Fibroblast of mammary gland (primary cell): ENCODE data around the gene NFATC1.

ENCODE experiments used
- DNase-seq: peaks from one replicate; pipeline ENCODE4 v3.0.0-alpha.2; 2010; ENCODE audit warnings: low read depth
- H3K4me3 ChIP-seq: 2 replicates; pipeline ENCODE4 v1.5.1; 2011; ENCODE audit warnings: low read depth, mild to moderate bottlenecking, low read length, moderate library complexity; ENCODE audit not compliant: control insufficient read depth
- TF ChIP-seq, protein P1 (sequence below): conservative IDR thresholded peaks from 2 replicates; pipeline ENCODE4 v1.5.1; 2011; ENCODE audit warnings: low read depth, low read length, inconsistent platforms; ENCODE audit not compliant: control insufficient read depth, insufficient read depth

Gene NFATC1

DNA sequence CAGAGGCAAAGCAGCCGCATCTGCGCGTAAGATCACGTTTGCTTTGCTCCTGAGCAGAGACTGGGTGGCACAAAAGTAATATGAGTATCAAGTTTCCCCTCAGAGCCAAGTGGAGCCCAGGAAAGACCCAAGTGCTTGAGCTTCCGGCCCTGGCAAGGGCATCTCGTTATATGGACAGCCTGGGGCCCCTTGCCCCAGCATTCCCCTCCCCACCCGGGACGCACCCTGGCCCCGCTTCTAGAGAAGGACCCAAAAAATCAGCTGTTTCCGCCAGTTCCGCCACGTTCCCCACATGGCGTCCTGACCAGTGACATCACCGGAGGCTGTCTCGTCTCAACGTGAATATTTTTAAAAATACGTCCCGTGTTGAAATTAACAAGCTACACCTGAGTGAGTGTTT lies 135.1 kb downstream of the NFATC1 start:
- no peak overlapping the region for H3K4me3 ChIP-seq
- TF ChIP-seq, protein P1, sequence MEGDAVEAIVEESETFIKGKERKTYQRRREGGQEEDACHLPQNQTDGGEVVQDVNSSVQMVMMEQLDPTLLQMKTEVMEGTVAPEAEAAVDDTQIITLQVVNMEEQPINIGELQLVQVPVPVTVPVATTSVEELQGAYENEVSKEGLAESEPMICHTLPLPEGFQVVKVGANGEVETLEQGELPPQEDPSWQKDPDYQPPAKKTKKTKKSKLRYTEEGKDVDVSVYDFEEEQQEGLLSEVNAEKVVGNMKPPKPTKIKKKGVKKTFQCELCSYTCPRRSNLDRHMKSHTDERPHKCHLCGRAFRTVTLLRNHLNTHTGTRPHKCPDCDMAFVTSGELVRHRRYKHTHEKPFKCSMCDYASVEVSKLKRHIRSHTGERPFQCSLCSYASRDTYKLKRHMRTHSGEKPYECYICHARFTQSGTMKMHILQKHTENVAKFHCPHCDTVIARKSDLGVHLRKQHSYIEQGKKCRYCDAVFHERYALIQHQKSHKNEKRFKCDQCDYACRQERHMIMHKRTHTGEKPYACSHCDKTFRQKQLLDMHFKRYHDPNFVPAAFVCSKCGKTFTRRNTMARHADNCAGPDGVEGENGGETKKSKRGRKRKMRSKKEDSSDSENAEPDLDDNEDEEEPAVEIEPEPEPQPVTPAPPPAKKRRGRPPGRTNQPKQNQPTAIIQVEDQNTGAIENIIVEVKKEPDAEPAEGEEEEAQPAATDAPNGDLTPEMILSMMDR, result no peak
- no peak for DNase-seq

DNA sequence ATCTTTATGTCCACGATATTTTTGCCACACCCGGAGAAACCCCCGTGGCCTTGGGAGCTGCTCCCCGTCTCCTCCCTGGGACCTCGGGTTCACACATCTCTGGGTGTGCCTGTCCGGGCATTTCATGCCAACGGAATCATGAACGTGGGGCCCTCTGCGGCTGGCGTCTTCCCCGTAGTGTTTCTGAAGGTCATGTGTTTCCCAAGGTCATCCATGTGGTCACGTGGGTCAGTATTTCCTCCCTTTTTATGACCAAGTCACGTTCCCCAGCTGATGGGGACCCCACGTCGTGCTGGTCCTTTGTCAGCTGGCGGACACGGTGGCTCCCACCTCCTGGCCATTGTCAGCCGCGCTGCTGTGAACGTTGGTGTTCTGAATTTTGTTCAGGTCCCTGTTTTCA lies 135.7 kb downstream of the NFATC1 start:
- DNase-seq, result no peak
- TF ChIP-seq, protein P1, result no peak
- H3K4me3 ChIP-seq, result no peak overlapping the region

DNA sequence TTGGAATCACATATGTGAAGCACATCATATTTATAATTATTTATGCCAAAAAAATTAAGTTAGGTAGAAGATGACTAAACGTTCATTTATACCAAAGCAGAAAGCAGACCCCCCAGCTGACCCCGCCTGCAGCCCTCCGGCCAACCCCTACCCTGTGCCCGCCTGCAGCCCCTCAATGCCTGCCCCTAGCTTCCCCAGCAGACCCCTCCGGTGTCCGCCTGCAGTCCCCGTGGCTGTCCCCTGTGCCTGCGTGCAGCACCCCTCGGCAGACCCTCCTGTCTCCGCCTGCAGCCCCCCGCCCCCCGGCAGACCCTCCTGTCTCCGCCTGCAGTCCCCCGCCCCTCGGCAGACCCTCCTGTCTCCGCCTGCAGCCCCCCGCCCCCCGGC lies 136.2 kb downstream of the NFATC1 start:
- H3K4me3 ChIP-seq, result no peak overlapping the region
- DNase-seq, result no peak
- TF ChIP-seq, protein P1, result no peak

DNA sequence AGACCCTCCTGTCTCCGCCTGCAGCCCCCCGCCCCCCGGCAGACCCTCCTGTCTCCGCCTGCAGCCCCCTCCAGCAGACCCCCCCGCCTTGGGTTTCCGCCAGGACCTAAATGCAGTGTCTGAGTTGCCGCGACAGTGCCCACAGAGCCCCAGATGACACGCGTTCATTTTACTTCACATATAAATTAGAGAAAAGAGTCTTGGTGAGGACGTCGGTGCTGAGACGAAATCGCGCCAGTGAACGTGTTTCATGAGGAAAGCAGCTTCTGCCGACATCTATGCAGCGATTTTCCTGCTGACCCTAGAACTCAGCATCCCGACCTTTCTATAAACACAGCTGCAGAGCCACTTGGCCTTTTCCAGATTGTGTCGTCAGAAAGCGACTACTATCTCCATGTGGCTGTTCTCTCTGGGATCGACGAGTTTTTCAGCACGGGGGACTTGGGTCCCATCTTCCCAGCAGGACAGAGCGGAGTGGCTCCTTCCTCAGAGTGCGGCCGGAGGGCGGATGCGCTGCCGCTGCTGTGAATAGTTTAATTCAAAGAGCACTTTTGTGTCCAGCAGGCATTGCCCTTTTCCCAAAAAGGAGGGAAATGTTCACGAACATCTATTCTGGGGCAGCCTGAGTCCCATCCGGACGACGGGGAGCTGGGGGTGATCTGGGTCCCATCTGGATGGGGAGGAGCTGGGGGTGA lies 136.7 kb downstream of the NFATC1 start:
- H3K4me3 ChIP-seq, result no peak overlapping the region
- TF ChIP-seq, protein P1, result no peak
- DNase-seq, result peak; percentile 13

DNA sequence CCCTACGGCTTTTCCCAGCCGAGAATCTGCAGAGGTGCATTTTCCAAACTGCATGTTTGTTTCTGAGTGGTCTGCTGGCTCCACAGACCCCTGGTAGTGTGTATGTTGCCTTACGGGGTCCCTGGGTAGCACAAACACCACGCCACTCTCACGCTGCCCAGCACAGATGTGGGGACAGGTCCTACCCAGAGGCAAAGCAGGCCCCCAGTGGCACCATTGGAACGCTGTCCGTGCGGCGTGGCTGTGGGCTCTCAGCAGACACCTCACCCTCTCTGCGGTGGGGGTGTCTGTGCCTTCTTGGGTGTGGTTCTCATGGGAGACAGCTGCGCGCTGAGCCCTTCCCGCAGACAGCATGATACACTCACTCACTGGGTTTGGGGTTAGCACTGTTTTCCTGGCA lies 137.4 kb downstream of the NFATC1 start:
- no peak overlapping the region for H3K4me3 ChIP-seq
- DNase-seq, result no peak
- TF ChIP-seq, protein P1, result no peak

DNA sequence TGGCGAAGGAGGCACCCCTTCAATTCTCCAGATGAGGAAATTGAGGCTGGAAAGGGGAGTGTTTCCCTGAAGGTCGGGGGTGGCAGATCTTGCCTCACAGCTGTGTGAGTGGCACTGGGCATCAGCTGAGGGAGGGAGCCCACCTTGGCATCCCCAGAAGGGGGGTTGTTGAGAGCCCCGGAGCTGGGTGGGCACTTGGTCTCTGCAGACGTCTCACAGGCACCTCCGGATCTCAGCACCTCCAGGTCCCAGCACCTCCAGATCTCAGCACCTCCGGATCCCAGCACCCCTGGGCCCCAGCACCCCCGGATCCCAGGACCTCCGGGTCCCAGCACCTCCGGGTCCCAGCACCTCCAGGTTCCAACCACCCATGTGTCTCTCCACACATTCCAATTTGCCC lies 137.9 kb downstream of the NFATC1 start:
- TF ChIP-seq, protein P1, result no peak
- no peak overlapping the region for H3K4me3 ChIP-seq
- DNase-seq, result no peak

DNA sequence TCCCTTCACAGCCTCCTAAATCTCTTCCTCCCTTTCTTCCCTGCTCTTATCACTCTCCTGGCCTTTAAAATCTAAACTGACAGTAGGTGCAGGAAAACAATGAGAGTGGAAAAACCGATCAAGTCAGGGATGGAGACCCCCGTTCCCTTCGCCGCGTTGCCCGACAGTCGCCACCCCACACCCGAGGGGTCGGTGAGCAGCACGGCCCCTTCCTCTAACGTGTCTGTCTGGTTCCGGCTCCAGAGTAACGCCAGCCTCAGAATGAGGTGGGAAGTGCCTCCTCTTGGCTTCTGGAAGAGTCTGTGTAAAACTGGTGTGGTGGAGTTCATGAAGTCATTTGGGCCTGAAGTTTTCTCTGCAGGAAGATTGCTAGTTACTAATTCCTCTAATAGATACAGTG lies 138.6 kb downstream of the NFATC1 start:
- no peak overlapping the region for H3K4me3 ChIP-seq
- no peak for DNase-seq
- TF ChIP-seq, protein P1, result no peak
